GM12878 (cell line): ENCODE data around the gene EFCAB8. TPM values are rescaled to one million over a fixed set of nuclear protein-coding genes. Genes with fewer than 3 reads are reported as not detected.

Experiments
- ATAC-seq: fragments of 200-7000 bp; cut with Tn5 transposase; 3 replicates; pipeline ENCODE4 v1.9.1; 2020; ENCODE audit warnings: mild to moderate bottlenecking, moderate library complexity
- BruUV-seq: library from RNA; stranded (reverse); fragments of 400-500 nt; replicated peaks from 2 replicates; lab custom pipeline; 2021; lab: Mats Ljungman, UMichigan
- CTCF ChIA-PET: fragments of 300-600 bp; sonication (Branson Sonifier 250); formaldehyde crosslinking; extraction: SDS; loops from one replicate; lab custom pipeline; 2021; ENCODE audit warnings: inconsistent platforms; lab: Yijun Ruan, JAX
- POLR2A ChIA-PET: fragments of 350-600 bp; formaldehyde crosslinking; extraction: SDS; loops from one replicate; lab custom pipeline; 2021; ENCODE audit warnings: inconsistent platforms; lab: Charles Lee
- RAD21 ChIA-PET: fragments of 300-600 bp; sonication (Branson Sonifier 250); formaldehyde crosslinking; loops from one replicate; lab custom pipeline; 2023; ENCODE audit warnings: antibody characterized with exemption; ENCODE audit not compliant: unreplicated experiment; lab: Charles Lee
- SMC1A ChIA-PET: fragments of 300-600 bp; sonication (Branson Sonifier 250); formaldehyde crosslinking; loops from one replicate; lab custom pipeline; 2023; ENCODE audit not compliant: unreplicated experiment, uncharacterized antibody; lab: Charles Lee
- DNase-seq: peaks from one replicate; pipeline ENCODE4 v3.0.0-alpha.2; 2011; ENCODE audit warnings: low read depth, low spot score
- FAIRE-seq: peaks from 3 replicates; lab custom pipeline; 2011; peaks lifted over from hg19 to GRCh38; lab: Jason Lieb, UNC
- H2AFZ ChIP-seq: 2 replicates; pipeline ENCODE4 v1.6.0; 2011; ENCODE audit warnings: low read depth, low read length, control low read depth; ENCODE audit not compliant: control insufficient read depth
- H3K27ac ChIP-seq: 2 replicates; pipeline ENCODE4 v1.5.1; 2011; ENCODE audit warnings: control low read depth; ENCODE audit not compliant: control insufficient read depth, insufficient read depth
- H3K27me3 ChIP-seq, 2 experiments: replicated peaks in 1 of 2; 2 replicates each; pipeline versions ENCODE4 v1.6.0 to v1.6.1; 2011; ENCODE audit warnings: low read length in 1 of 2; ENCODE audit not compliant: control insufficient read depth in 2 of 2, insufficient read depth in 2 of 2
- H3K36me3 ChIP-seq, 2 experiments: 2 replicates each; pipeline ENCODE4 v1.5.1; 2011; ENCODE audit warnings: low read length in 1 of 2; ENCODE audit not compliant: control insufficient read depth in 2 of 2, insufficient read depth in 2 of 2
- H3K4me1 ChIP-seq: 2 replicates; pipeline ENCODE4 v1.6.1; 2011; ENCODE audit warnings: mild to moderate bottlenecking, low read length, moderate library complexity, mixed read lengths; ENCODE audit not compliant: control insufficient read depth, insufficient read depth
- H3K4me2 ChIP-seq: 2 replicates; pipeline ENCODE4 v1.6.0; 2011; ENCODE audit warnings: control low read depth; ENCODE audit not compliant: control insufficient read depth, insufficient read depth
- H3K4me3 ChIP-seq: fragments of 200-600 bp; sonication (generic); 2 replicates; pipeline ENCODE4 v1.5.1; 2016
- H3K79me2 ChIP-seq: 2 replicates; pipeline ENCODE4 v1.6.0; 2011; ENCODE audit warnings: low read length; ENCODE audit not compliant: control insufficient read depth, insufficient read depth
- H3K9ac ChIP-seq: 2 replicates; pipeline ENCODE4 v1.8.0; 2011; ENCODE audit warnings: low read length, control low read depth, mixed read lengths; ENCODE audit not compliant: control insufficient read depth, insufficient read depth
- H3K9me3 ChIP-seq: replicated peaks from 3 replicates; pipeline ENCODE4 v1.5.1; 2011; ENCODE audit warnings: mild to moderate bottlenecking, low read length; ENCODE audit not compliant: control insufficient read depth, insufficient read depth
- H4K20me1 ChIP-seq: 2 replicates; pipeline ENCODE4 v1.6.0; 2011; ENCODE audit not compliant: control insufficient read depth, insufficient read depth
- ATF7 ChIP-seq: fragments of 450-650 bp; IDR thresholded peaks from 2 replicates; pipeline ENCODE4 v1.6.1; 2016; ENCODE audit warnings: low read depth, mild to moderate bottlenecking
- BCL11A ChIP-seq: IDR thresholded peaks from 2 replicates; pipeline ENCODE4 v1.6.1; 2011; ENCODE audit warnings: low read depth, low read length
- EZH2 ChIP-seq: IDR thresholded peaks from 2 replicates; pipeline ENCODE4 v1.6.1; 2012; ENCODE audit warnings: low read depth, mild to moderate bottlenecking, control low read depth, inconsistent platforms, low read length, borderline replicate concordance; ENCODE audit not compliant: control insufficient read depth
- NFIC ChIP-seq: IDR thresholded peaks from 2 replicates; pipeline ENCODE4 v1.6.1; 2012; ENCODE audit warnings: low read depth, mild to moderate bottlenecking, inconsistent platforms, low read length, moderate library complexity
- NRF1 ChIP-seq: conservative IDR thresholded peaks from 2 replicates; pipeline ENCODE4 v1.6.1; 2011; ENCODE audit warnings: mild to moderate bottlenecking, low read depth, low read length, improper control_type of control experiment
- RB1 ChIP-seq: fragments of 450-650 bp; formaldehyde crosslinking; IDR thresholded peaks from 2 replicates; pipeline ENCODE4 v1.6.1; 2017; ENCODE audit warnings: mild to moderate bottlenecking, borderline replicate concordance
- WGBS: methylation state at CpG from one replicate; pipeline ENCODE4 v1.1.6; 2016; ENCODE audit warnings: low lambda C conversion rate; ENCODE audit not compliant: insufficient replicate concordance, insufficient coverage; ENCODE audit errors: missing lambda C conversion rate; 5-methylcytosine and 5-hydroxymethylcytosine counted together
- in situ Hi-C: fragments of 300-500 bp; cut with MboI; formaldehyde crosslinking; loops from 9 replicates; pipeline ENCODE4 v1.14.3; 2018; ENCODE audit warnings: mixed read lengths
- intact Hi-C: fragments of 100-400 bp; cut with micrococcal nuclease; formaldehyde crosslinking; loops from one replicate; pipeline ENCODE4 v1.14.2; 2022; ENCODE audit not compliant: unreplicated experiment
- polyA plus RNA-seq, 11 experiments: library from polyadenylated mRNA; depleted of rRNA in 4 of 11; unstranded in 6 of 11; stranded (reverse) in 5 of 11; fragments of >200 nt; fragmentation: Nextera tagmentation in 4 of 11; fragmentation: Illumina TruSeq in 1 of 11; extraction: Ambion mirVana in 4 of 11; extraction: Trizol in 1 of 11; gene quantifications; 1 replicate in 1 of 11; 2 replicates in 10 of 11; pipeline versions ENCODE4 v1.2.1 to v1.2.3, GENCODE V29; 2011 to 2016; ENCODE audit warnings: inconsistent platforms in 2 of 11, missing spikeins in 2 of 11, low read depth in 1 of 11
- total RNA-seq, 4 experiments: library from RNA; depleted of rRNA in 3 of 4; stranded (reverse); fragments of >200 nt in 3 of 4; fragmentation: Illumina TruSeq in 1 of 4; extraction: Trizol in 1 of 4; gene quantifications; 2 replicates each; pipeline versions ENCODE4 v1.2.1 to v1.2.3, GENCODE V29; 2013 to 2021
- TF ChIP-seq, protein P1 (sequence below): IDR thresholded peaks from 2 replicates; pipeline ENCODE4 v1.6.1; 2011; ENCODE audit warnings: low read depth, mild to moderate bottlenecking, low read length, moderate library complexity, borderline replicate concordance; ENCODE audit errors: extremely low read depth
- TF ChIP-seq, protein P2 (sequence below): IDR thresholded peaks from 2 replicates; pipeline ENCODE4 v1.6.1; 2012; ENCODE audit warnings: low read depth, low read length, improper control_type of control experiment
- TF ChIP-seq, protein P3 (sequence below): IDR thresholded peaks from 2 replicates; pipeline ENCODE4 v1.6.1; 2011; ENCODE audit warnings: mild to moderate bottlenecking, low read depth, low read length, moderate library complexity; ENCODE audit not compliant: insufficient replicate concordance
- TF ChIP-seq, protein P4 (sequence below): fragments of 450-650 bp; IDR thresholded peaks from 2 replicates; pipeline ENCODE4 v1.6.1; 2017; ENCODE audit warnings: low read depth, mild to moderate bottlenecking, moderate library complexity

EFCAB8 gene
- total and polyA plus RNA-seq, 10 of the 15 experiments (the other 5 are each of a cell fraction or from before 2014, with no cell fraction given): 0.04 to 0.18 (median 0.06) TPM; not detected in 4

DNA sequence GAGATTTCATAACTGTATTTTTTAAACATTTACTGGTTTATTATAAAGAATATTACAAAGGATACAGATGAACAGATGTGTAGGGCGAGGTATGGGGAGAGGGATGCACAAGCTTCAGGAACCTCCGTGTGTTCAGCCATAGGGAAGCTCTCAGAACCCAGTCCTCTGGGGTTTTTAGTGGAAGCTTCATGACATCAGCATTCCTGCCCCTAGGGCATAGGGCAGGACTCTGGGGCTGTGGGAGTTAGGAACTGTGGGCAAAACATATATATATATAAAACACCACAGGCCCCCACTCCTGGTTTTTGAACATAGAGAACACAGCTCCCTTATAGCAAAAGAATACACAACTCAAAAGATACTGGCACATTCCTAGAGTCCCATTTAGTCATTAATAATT, 21.9 kb downstream of the EFCAB8 start:
- intact Hi-C loops: no loop called here
- FAIRE-seq: no peak
- ChIA-PET POLR2A (no interaction called here), CTCF (interaction anchor here (1.1 to 2.2 kb wide), 2 partner anchors 21 to 91 kb away, joined by 5 to 8 read pairs; no protein-coding TSS in a partner anchor), RAD21 (no interaction called here), SMC1A (no interaction called here)
- TF ChIP-seq, protein P1, sequence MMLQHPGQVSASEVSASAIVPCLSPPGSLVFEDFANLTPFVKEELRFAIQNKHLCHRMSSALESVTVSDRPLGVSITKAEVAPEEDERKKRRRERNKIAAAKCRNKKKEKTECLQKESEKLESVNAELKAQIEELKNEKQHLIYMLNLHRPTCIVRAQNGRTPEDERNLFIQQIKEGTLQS: no peak
- TF ChIP-seq, protein P2, sequence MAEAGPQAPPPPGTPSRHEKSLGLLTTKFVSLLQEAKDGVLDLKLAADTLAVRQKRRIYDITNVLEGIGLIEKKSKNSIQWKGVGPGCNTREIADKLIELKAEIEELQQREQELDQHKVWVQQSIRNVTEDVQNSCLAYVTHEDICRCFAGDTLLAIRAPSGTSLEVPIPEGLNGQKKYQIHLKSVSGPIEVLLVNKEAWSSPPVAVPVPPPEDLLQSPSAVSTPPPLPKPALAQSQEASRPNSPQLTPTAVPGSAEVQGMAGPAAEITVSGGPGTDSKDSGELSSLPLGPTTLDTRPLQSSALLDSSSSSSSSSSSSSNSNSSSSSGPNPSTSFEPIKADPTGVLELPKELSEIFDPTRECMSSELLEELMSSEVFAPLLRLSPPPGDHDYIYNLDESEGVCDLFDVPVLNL: no peak
- TF ChIP-seq NRF1 (no peak), NFIC (no peak), BCL11A (no peak), ATF7 (no peak), RB1 (no peak), EZH2 (no peak)
- TF ChIP-seq, protein P3, sequence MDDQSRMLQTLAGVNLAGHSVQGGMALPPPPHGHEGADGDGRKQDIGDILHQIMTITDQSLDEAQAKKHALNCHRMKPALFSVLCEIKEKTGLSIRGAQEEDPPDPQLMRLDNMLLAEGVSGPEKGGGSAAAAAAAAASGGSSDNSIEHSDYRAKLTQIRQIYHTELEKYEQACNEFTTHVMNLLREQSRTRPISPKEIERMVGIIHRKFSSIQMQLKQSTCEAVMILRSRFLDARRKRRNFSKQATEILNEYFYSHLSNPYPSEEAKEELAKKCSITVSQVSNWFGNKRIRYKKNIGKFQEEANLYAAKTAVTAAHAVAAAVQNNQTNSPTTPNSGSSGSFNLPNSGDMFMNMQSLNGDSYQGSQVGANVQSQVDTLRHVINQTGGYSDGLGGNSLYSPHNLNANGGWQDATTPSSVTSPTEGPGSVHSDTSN: no peak
- TF ChIP-seq, protein P4, sequence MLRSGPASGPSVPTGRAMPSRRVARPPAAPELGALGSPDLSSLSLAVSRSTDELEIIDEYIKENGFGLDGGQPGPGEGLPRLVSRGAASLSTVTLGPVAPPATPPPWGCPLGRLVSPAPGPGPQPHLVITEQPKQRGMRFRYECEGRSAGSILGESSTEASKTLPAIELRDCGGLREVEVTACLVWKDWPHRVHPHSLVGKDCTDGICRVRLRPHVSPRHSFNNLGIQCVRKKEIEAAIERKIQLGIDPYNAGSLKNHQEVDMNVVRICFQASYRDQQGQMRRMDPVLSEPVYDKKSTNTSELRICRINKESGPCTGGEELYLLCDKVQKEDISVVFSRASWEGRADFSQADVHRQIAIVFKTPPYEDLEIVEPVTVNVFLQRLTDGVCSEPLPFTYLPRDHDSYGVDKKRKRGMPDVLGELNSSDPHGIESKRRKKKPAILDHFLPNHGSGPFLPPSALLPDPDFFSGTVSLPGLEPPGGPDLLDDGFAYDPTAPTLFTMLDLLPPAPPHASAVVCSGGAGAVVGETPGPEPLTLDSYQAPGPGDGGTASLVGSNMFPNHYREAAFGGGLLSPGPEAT: no peak
- no peak overlapping the region for H3K4me3 ChIP-seq
- 62% methylated on average over 2 of the region's 2 CpGs for WGBS
- H2AFZ ChIP-seq: no peak overlapping the region
- BruUV-seq: no TSS peak
- H3K79me2 ChIP-seq: no peaks in the 10 kb centered on the region
- H3K4me2 ChIP-seq: no peak overlapping the region
- ATAC-seq: no peak
- H3K9me3 ChIP-seq: no peaks in the 10 kb centered on the region
- H3K4me1 ChIP-seq: no peaks in the 10 kb centered on the region
- no peak overlapping the region for H3K27ac ChIP-seq
- H3K36me3 ChIP-seq: no peaks in the 10 kb centered on the region
- H4K20me1 ChIP-seq: no peaks in the 10 kb centered on the region
- DNase-seq: no peak
- H3K27me3 ChIP-seq: no peaks in the 10 kb centered on the region
- in situ Hi-C loops: no loop called here
- no peak overlapping the region for H3K9ac ChIP-seq
